Bladder microvascular endothelial cell (primary cell): ENCODE data around the gene FH. TPM values are rescaled to one million over a fixed set of nuclear protein-coding genes. Genes with fewer than 3 reads are reported as not detected.

Experiments
- total RNA-seq: library from RNA; depleted of rRNA; stranded (reverse); fragments of >200 nt; gene quantifications from 2 replicates; pipeline ENCODE4 v1.2.3, GENCODE V29; 2014

FH gene
- 69.1 and 97.7 TPM in 2 replicates for total RNA-seq

DNA sequence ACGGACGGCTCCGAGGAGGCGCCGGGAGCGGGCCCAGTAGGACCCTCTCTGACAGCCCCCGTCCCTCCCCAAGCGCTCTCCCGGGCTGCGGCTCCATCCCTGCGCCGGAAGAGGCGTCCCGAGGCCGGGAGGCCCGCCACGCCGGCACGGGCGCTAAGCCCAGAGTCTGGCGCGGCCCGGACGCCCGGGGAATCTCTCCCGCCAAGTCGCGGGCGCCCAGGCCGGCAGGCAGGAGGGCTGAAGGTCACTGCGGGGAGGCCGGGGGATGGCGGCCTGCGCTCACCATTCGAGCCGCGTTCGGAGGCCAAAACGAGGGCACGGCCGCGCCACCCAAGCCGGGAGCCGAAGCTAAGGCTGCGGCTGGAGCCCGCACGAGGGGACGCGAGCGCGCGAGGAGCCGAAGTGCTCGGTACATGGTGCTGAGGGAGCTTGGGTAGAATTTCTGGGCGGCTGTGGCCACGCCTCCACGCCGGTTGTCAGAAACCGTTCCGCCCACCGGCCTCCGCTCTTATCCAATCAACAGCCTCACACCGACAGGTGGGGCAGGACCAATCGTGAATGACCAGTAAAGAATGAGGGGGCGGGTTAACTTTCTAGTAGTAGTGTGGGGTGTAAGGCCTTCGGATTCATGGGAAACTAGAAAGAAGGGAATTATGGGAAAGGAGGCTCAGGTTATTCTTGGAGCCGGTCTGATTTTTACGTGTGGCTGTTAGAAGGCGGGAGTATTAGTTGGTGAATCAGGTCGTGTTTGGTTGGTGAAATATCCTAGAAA lies at the start of gene FH:
Gene FH (minus strand): TSS at position 448 of the 772 bp plus-strand sequence. CDS start 33 bp downstream, at position 415.

DNA sequence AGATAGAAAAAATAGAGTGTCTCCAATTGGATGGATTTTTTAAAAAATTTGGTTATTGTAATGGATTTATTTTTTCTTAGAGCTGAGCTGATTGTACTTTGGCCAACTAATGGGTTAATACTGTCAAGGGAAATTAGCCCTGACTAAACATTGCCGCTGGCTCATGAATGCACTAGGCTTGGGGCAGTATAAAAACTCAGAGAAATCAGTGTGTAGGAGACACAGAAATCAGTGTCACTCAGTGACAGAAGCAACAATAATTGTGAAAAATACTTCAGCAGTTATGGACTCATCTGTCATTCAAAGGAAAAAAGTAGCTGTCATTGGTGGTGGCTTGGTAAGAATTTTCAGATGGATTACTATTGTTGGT lies 12.6 kb upstream of the FH start, which contains the start of gene KMO:
Gene KMO (plus strand): TSS at position 217 of the 370 bp plus-strand sequence. CDS start 67 bp downstream, at position 284.

Other genes with a start within 250 kb of the FH start
- gene RGS7, start 162.6 kb downstream of the FH start, total RNA-seq: 0.69 TPM in 1 of 2 replicates, not detected in the other
- gene KMO, start 12.6 kb upstream of the FH start, total RNA-seq: not detected in 2 replicates
- gene CHML, start 120.6 kb upstream of the FH start, total RNA-seq: 10.8 and 20.6 TPM in 2 replicates
- gene OPN3, start 120.6 kb upstream of the FH start, total RNA-seq: 9.4 and 29.5 TPM in 2 replicates
- gene WDR64, start 132.5 kb upstream of the FH start, total RNA-seq: not detected in 2 replicates